SK-N-SH treated with all-trans-retinoic acid at 6 μM for 48 hours (cell line): ENCODE data around the gene HSF2BP.

Experiments used
- ATAC-seq: fragments of 200-7000 bp; cut with Tn5 transposase; 3 replicates; pipeline ENCODE4 v1.9.1; 2020; ENCODE audit warnings: mild to moderate bottlenecking, moderate library complexity
- ARNTL ChIP-seq: fragments of 450-650 bp; formaldehyde crosslinking; IDR thresholded peaks from 2 replicates; pipeline ENCODE4 v1.5.0; 2020; ENCODE audit warnings: low read depth, mild to moderate bottlenecking, moderate library complexity, borderline replicate concordance
- BACH2 ChIP-seq: fragments of 250-450 bp; sonication (Bioruptor Pico); IDR thresholded peaks from 2 replicates; pipeline ENCODE4 v1.9.0; 2021; ENCODE audit warnings: mild to moderate bottlenecking, borderline replicate concordance
- CSDC2 ChIP-seq: fragments of 250-450 bp; sonication (Bioruptor Pico); IDR thresholded peaks from 2 replicates; pipeline ENCODE4 v1.5.0; 2020; ENCODE audit warnings: mild to moderate bottlenecking, moderate library complexity
- ESRRG ChIP-seq: fragments of 250-450 bp; sonication (Bioruptor Pico); IDR thresholded peaks from 2 replicates; pipeline ENCODE4 v1.6.1; 2021; ENCODE audit warnings: mild to moderate bottlenecking
- GLIS3 ChIP-seq: fragments of 250-450 bp; sonication (Bioruptor Pico); IDR thresholded peaks from 2 replicates; pipeline ENCODE4 v1.5.0; 2020; ENCODE audit warnings: mild to moderate bottlenecking, moderate library complexity
- ISL1 ChIP-seq: fragments of 250-450 bp; sonication (Bioruptor Pico); IDR thresholded peaks from 2 replicates; pipeline ENCODE4 v2.1.2; 2022; ENCODE audit warnings: mild to moderate bottlenecking, moderate library complexity
- OSR1 ChIP-seq: fragments of 250-450 bp; sonication (Bioruptor Pico); IDR thresholded peaks from 2 replicates; pipeline ENCODE4 v1.8.0; 2022; ENCODE audit warnings: moderate library complexity, mild to moderate bottlenecking, inconsistent platforms
- PPARA ChIP-seq: fragments of 250-450 bp; sonication (Bioruptor Pico); IDR thresholded peaks from 2 replicates; pipeline ENCODE4 v1.5.0; 2020; ENCODE audit warnings: mild to moderate bottlenecking, borderline replicate concordance
- RARB ChIP-seq: fragments of 250-450 bp; sonication (Bioruptor Pico); IDR thresholded peaks from 2 replicates; pipeline ENCODE4 v1.8.0; 2021; ENCODE audit warnings: mild to moderate bottlenecking, moderate library complexity
- SNAI2 ChIP-seq: fragments of 250-450 bp; sonication (Bioruptor Pico); IDR thresholded peaks from 2 replicates; pipeline ENCODE4 v1.5.0; 2020; ENCODE audit warnings: mild to moderate bottlenecking, moderate library complexity
- TCF4 ChIP-seq: fragments of 250-450 bp; sonication (Bioruptor Pico); IDR thresholded peaks from 2 replicates; pipeline ENCODE4 v1.8.0; 2021; ENCODE audit warnings: mild to moderate bottlenecking, moderate library complexity, borderline replicate concordance
- TOX ChIP-seq: fragments of 250-450 bp; sonication (Bioruptor Pico); IDR thresholded peaks from 2 replicates; pipeline ENCODE4 v1.8.0; 2021; ENCODE audit warnings: mild to moderate bottlenecking, moderate library complexity, borderline replicate concordance
- ZC3H10 ChIP-seq: fragments of 250-450 bp; sonication (Bioruptor Pico); IDR thresholded peaks from 2 replicates; pipeline ENCODE4 v1.5.1; 2021; ENCODE audit warnings: mild to moderate bottlenecking, moderate library complexity
- ZFP30 ChIP-seq: fragments of 450-650 bp; formaldehyde crosslinking; IDR thresholded peaks from 2 replicates; pipeline ENCODE4 v1.5.0; 2022; ENCODE audit warnings: mild to moderate bottlenecking, moderate library complexity
- ZNF565 ChIP-seq: fragments of 450-650 bp; formaldehyde crosslinking; conservative IDR thresholded peaks from 2 replicates; pipeline ENCODE4 v1.5.0; 2020; ENCODE audit warnings: low read depth, mild to moderate bottlenecking, moderate library complexity
- ZNF70 ChIP-seq: fragments of 450-650 bp; formaldehyde crosslinking; IDR thresholded peaks from 2 replicates; pipeline ENCODE4 v1.5.0; 2020; ENCODE audit warnings: mild to moderate bottlenecking, moderate library complexity
- ZNF8 ChIP-seq: fragments of 450-650 bp; formaldehyde crosslinking; IDR thresholded peaks from 2 replicates; pipeline ENCODE4 v1.5.0; 2020; ENCODE audit warnings: mild to moderate bottlenecking, moderate library complexity
- TF ChIP-seq, protein P1 (sequence below): fragments of 250-450 bp; sonication (Bioruptor Pico); IDR thresholded peaks from 2 replicates; pipeline ENCODE4 v1.5.1; 2021; ENCODE audit warnings: mild to moderate bottlenecking, moderate library complexity
- TF ChIP-seq, protein P2 (sequence below): fragments of 250-450 bp; sonication (Bioruptor Pico); IDR thresholded peaks from 2 replicates; pipeline ENCODE4 v1.8.0; 2021; ENCODE audit warnings: low read depth, mild to moderate bottlenecking, moderate library complexity, borderline replicate concordance
- TF ChIP-seq, protein P3 (sequence below): fragments of 250-450 bp; sonication (Bioruptor Pico); IDR thresholded peaks from 2 replicates; pipeline ENCODE4 v1.5.1; 2020; ENCODE audit warnings: low read depth, mild to moderate bottlenecking, moderate library complexity
- TF ChIP-seq, protein P4 (sequence below): fragments of 250-450 bp; sonication (Bioruptor Pico); IDR thresholded peaks from 2 replicates; pipeline ENCODE4 v1.8.0; 2020; ENCODE audit warnings: mild to moderate bottlenecking, moderate library complexity, borderline replicate concordance
- TF ChIP-seq, protein P5 (sequence below): fragments of 250-450 bp; sonication (Bioruptor Pico); IDR thresholded peaks from 2 replicates; pipeline ENCODE4 v1.5.0; 2020; ENCODE audit warnings: mild to moderate bottlenecking, moderate library complexity

HSF2BP gene

DNA sequence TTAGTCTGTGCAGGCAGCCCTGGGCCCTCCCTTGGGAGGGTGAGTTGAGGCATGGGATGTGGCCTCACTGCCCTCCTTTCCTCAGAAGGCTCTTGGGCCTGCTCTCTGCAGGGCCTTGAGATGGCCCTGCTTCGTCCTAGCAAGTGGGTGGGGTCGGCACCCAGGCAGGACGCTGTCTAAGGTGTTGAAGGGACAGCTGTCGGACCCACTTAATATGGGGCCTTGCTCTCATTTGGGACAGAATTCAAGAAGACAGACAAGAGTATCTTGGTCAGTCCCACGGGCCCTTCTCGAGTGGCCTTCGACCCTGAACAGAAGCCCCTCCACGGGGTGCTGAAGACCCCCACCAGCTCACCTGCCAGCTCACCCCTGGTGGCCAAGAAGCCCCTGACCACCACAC, 33.7 kb upstream of the HSF2BP start:
- ATAC-seq = no peak

DNA sequence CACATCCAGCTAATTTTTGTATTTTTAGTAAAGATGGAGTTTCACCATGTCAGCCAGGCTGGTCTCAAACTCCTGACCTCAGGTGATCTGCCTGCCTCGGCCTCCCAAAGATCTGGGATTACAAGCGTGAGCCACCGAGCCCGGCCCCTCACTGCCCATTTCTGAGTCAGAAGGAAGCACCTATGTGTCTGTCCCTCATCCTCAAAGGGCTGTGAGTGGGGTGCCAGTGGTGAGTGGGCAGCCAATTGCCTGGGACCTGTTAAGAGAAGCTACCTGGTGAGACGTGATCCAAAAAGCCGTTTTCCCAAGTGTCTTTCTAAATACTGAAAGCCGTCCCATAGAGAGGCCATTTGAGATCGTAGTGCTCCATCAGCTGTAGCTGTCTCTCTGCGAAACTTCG, 32.5 kb upstream of the HSF2BP start:
- TF ChIP-seq ARNTL (no peak), ESRRG (CRISPR knock-in tag) (no peak), ZC3H10 (no peak), ZFP30 (CRISPR knock-in tag) (no peak), SNAI2 (CRISPR knock-in tag) (no peak), ZNF8 (CRISPR knock-in tag) (no peak), PPARA (no peak), ISL1 (CRISPR knock-in tag) (no peak), TOX (CRISPR knock-in tag) (no peak), ZNF70 (no peak), OSR1 (CRISPR knock-in tag) (no peak), GLIS3 (no peak), CSDC2 (CRISPR knock-in tag) (no peak), ZNF565 (CRISPR knock-in tag) (no peak)
- TF ChIP-seq, protein P1, sequence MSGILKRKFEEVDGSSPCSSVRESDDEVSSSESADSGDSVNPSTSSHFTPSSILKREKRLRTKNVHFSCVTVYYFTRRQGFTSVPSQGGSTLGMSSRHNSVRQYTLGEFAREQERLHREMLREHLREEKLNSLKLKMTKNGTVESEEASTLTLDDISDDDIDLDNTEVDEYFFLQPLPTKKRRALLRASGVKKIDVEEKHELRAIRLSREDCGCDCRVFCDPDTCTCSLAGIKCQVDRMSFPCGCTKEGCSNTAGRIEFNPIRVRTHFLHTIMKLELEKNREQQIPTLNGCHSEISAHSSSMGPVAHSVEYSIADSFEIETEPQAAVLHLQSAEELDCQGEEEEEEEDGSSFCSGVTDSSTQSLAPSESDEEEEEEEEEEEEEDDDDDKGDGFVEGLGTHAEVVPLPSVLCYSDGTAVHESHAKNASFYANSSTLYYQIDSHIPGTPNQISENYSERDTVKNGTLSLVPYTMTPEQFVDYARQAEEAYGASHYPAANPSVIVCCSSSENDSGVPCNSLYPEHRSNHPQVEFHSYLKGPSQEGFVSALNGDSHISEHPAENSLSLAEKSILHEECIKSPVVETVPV (CRISPR knock-in tag) = no peak
- TF ChIP-seq, protein P2, sequence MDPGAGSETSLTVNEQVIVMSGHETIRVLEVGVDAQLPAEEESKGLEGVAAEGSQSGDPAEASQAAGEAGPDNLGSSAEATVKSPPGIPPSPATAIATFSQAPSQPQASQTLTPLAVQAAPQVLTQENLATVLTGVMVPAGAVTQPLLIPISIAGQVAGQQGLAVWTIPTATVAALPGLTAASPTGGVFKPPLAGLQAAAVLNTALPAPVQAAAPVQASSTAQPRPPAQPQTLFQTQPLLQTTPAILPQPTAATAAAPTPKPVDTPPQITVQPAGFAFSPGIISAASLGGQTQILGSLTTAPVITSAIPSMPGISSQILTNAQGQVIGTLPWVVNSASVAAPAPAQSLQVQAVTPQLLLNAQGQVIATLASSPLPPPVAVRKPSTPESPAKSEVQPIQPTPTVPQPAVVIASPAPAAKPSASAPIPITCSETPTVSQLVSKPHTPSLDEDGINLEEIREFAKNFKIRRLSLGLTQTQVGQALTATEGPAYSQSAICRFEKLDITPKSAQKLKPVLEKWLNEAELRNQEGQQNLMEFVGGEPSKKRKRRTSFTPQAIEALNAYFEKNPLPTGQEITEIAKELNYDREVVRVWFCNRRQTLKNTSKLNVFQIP = no peak
- TF ChIP-seq, protein P3, sequence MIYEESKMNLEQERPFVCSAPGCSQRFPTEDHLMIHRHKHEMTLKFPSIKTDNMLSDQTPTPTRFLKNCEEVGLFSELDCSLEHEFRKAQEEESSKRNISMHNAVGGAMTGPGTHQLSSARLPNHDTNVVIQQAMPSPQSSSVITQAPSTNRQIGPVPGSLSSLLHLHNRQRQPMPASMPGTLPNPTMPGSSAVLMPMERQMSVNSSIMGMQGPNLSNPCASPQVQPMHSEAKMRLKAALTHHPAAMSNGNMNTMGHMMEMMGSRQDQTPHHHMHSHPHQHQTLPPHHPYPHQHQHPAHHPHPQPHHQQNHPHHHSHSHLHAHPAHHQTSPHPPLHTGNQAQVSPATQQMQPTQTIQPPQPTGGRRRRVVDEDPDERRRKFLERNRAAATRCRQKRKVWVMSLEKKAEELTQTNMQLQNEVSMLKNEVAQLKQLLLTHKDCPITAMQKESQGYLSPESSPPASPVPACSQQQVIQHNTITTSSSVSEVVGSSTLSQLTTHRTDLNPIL = no peak
- TF ChIP-seq, protein P4, sequence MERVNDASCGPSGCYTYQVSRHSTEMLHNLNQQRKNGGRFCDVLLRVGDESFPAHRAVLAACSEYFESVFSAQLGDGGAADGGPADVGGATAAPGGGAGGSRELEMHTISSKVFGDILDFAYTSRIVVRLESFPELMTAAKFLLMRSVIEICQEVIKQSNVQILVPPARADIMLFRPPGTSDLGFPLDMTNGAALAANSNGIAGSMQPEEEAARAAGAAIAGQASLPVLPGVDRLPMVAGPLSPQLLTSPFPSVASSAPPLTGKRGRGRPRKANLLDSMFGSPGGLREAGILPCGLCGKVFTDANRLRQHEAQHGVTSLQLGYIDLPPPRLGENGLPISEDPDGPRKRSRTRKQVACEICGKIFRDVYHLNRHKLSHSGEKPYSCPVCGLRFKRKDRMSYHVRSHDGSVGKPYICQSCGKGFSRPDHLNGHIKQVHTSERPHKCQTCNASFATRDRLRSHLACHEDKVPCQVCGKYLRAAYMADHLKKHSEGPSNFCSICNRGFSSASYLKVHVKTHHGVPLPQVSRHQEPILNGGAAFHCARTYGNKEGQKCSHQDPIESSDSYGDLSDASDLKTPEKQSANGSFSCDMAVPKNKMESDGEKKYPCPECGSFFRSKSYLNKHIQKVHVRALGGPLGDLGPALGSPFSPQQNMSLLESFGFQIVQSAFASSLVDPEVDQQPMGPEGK (CRISPR knock-in tag) = no peak
- ATAC-seq = no peak

More for the DNA sequence above, 33.7 kb upstream of the HSF2BP start:
- TF ChIP-seq GLIS3 (no peak), ESRRG (CRISPR knock-in tag) (no peak), BACH2 (CRISPR knock-in tag) (no peak), ZNF8 (CRISPR knock-in tag) (no peak), RARB (CRISPR knock-in tag) (no peak), PPARA (no peak), TCF4 (CRISPR knock-in tag) (no peak)
- TF ChIP-seq, protein P5, sequence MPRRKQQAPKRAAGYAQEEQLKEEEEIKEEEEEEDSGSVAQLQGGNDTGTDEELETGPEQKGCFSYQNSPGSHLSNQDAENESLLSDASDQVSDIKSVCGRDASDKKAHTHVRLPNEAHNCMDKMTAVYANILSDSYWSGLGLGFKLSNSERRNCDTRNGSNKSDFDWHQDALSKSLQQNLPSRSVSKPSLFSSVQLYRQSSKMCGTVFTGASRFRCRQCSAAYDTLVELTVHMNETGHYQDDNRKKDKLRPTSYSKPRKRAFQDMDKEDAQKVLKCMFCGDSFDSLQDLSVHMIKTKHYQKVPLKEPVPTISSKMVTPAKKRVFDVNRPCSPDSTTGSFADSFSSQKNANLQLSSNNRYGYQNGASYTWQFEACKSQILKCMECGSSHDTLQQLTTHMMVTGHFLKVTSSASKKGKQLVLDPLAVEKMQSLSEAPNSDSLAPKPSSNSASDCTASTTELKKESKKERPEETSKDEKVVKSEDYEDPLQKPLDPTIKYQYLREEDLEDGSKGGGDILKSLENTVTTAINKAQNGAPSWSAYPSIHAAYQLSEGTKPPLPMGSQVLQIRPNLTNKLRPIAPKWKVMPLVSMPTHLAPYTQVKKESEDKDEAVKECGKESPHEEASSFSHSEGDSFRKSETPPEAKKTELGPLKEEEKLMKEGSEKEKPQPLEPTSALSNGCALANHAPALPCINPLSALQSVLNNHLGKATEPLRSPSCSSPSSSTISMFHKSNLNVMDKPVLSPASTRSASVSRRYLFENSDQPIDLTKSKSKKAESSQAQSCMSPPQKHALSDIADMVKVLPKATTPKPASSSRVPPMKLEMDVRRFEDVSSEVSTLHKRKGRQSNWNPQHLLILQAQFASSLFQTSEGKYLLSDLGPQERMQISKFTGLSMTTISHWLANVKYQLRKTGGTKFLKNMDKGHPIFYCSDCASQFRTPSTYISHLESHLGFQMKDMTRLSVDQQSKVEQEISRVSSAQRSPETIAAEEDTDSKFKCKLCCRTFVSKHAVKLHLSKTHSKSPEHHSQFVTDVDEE (CRISPR knock-in tag) = no peak
- TF ChIP-seq, protein P4 (CRISPR knock-in tag) = no peak
